ENCODE measurements around the gene SUCO.

Gene SUCO

DNA sequence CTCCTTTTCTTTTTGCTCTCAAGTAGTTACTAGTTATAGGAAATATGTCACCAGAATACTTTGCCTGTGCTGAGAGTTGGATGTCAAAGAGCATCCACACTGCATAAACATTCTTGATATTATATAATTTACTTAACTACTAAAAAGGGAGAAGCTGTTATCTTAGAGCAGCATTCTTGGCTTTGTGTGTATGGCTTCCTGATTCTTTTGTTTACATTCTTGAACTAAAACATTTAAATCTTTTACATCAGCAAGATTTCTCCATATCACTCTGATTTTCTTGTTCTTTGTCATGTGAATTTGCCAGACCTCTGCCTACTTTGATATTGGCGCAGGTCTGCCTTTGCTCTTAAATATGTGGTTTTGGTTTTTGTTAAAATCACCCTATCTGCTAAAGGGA is 48.8 kb downstream of the SUCO start:
- no CpG with 5 or more reads among the region's 1 CpG for WGBS (ENCODE audit: extremely low coverage, insufficient coverage, insufficient read length)
- no peak overlapping the region for H2BK12ac ChIP-seq (ENCODE audit: low read length)

DNA sequence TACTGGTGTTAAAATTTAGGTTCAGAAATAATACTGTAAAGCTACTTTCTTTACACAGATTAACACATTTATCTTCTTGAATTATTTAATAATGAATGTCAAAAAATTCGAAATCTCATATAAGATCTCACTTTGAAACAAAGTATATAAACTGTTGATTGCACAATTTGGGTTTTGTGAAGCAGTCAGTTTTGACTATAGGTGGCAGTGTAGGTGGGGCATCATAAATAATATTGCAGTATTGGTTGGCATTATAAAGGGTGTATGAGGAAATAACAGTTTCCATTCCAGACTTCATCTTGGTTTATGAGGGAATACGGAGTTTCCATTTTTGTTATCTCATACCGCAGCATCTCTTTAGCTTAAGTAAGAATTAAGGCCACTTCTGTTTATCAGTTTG is 49.9 kb downstream of the SUCO start:
- Histone ChIP-seq H3K9ac (ENCODE audit: low read length) (no peak overlapping the region), H3K4ac (ENCODE audit: low read depth, low read length) (no peak overlapping the region), H2BK5ac (ENCODE audit: low read depth, low read length, poor library complexity) (no peak overlapping the region), H4K8ac (ENCODE audit: low read depth, low read length) (no peak overlapping the region), H4K12ac (ENCODE audit: low read depth, low read length) (no peak overlapping the region), H3K27ac (ENCODE audit: low read depth, low read length) (no peak overlapping the region), H2AK5ac (ENCODE audit: low read length) (no peak overlapping the region), H3K14ac (ENCODE audit: low read length) (no peak overlapping the region), H3K9me3 (ENCODE audit: insufficient read depth, low read depth, low read length) (no peaks in the 10 kb centered on the region), H2AFZ (ENCODE audit: insufficient read depth, low read length, poor library complexity) (no peak overlapping the region), H3K23ac (ENCODE audit: low read length) (no peak overlapping the region), H3K18ac (ENCODE audit: low read length) (no peak overlapping the region), H3K4me1 (ENCODE audit: control insufficient read depth in 1 of 2, insufficient read depth in 2 of 2, low read length in 2 of 2) (no peaks in the 10 kb centered on the region), H2BK120ac (ENCODE audit: insufficient read depth, low read length, poor library complexity) (no peak overlapping the region), H3K36me3 (ENCODE audit: control insufficient read depth in 1 of 2, insufficient read depth in 2 of 2, low read length in 2 of 2) (peaks cover 4 to 7% of the 10 kb centered on the region in 2 experiments), H2BK12ac (ENCODE audit: low read length) (no peak overlapping the region), H3K79me1 (ENCODE audit: low read length) (no peaks in the 10 kb centered on the region), H3K4me2 (ENCODE audit: low read length) (no peak overlapping the region), H3K79me2 (ENCODE audit: control insufficient read depth, insufficient read depth, low read length, poor library complexity) (no peaks in the 10 kb centered on the region), H4K91ac (ENCODE audit: low read depth, low read length) (no peak overlapping the region), H3K27me3 (ENCODE audit: insufficient read depth, low read length) (no peaks in the 10 kb centered on the region), H3K4me3 (ENCODE audit: low read depth, low read length) (no peak overlapping the region)
- WGBS (ENCODE audit: extremely low coverage, insufficient coverage, insufficient read length) = no CpG with 5 or more reads among the region's 3 CpGs
- DNase-seq = no peak

More for the DNA sequence above, 48.8 kb downstream of the SUCO start:
- Histone ChIP-seq H3K14ac (ENCODE audit: low read length) (no peak overlapping the region), H4K91ac (ENCODE audit: low read depth, low read length) (no peak overlapping the region), H3K4me1 (ENCODE audit: control insufficient read depth in 1 of 2, insufficient read depth in 2 of 2, low read length in 2 of 2) (no peaks in the 10 kb centered on the region), H2AK5ac (ENCODE audit: low read length) (no peak overlapping the region), H3K79me2 (ENCODE audit: control insufficient read depth, insufficient read depth, low read length, poor library complexity) (no peaks in the 10 kb centered on the region), H4K8ac (ENCODE audit: low read depth, low read length) (no peak overlapping the region), H3K4ac (ENCODE audit: low read depth, low read length) (no peak overlapping the region), H3K79me1 (ENCODE audit: low read length) (no peaks in the 10 kb centered on the region), H3K36me3 (ENCODE audit: control insufficient read depth in 1 of 2, insufficient read depth in 2 of 2, low read length in 2 of 2) (peaks cover 4 to 7% of the 10 kb centered on the region in 2 experiments), H3K9ac (ENCODE audit: low read length) (no peak overlapping the region), H3K23ac (ENCODE audit: low read length) (no peak overlapping the region), H2AFZ (ENCODE audit: insufficient read depth, low read length, poor library complexity) (no peak overlapping the region), H3K27me3 (ENCODE audit: insufficient read depth, low read length) (no peaks in the 10 kb centered on the region), H4K12ac (ENCODE audit: low read depth, low read length) (no peak overlapping the region), H3K9me3 (ENCODE audit: insufficient read depth, low read depth, low read length) (no peaks in the 10 kb centered on the region), H3K27ac (ENCODE audit: low read depth, low read length) (no peak overlapping the region), H2BK5ac (ENCODE audit: low read depth, low read length, poor library complexity) (no peak overlapping the region), H3K18ac (ENCODE audit: low read length) (no peak overlapping the region), H2BK120ac (ENCODE audit: insufficient read depth, low read length, poor library complexity) (no peak overlapping the region), H3K4me3 (ENCODE audit: low read depth, low read length) (no peak overlapping the region), H3K4me2 (ENCODE audit: low read length) (no peak overlapping the region)
- peak in 1 of 2 donors; percentile 69 for DNase-seq

DNA sequence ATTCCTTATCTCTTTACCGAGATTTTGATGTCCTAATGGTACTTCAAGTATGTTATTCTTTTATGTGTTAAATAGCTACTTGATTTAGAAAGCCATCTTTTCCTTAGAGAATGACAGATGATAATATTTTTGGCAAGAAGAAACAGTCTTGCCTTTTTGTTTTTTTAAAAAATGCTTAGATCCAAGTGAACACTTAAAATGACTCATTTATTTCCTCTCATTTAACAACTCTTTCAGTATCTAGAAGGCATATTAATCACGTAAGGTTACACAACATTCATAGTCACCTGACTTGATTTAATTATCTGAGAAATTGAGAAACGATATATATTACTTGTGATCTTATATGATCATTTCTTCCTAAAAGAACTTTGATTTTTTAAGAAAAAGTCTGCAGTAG is 52.4 kb downstream of the SUCO start:
- H4K12ac ChIP-seq (ENCODE audit: low read depth, low read length) = no peak overlapping the region
- H3K18ac ChIP-seq (ENCODE audit: low read length) = no peak overlapping the region
- no CpG with 5 or more reads among the region's 3 CpGs for WGBS (ENCODE audit: extremely low coverage, insufficient coverage, insufficient read length)
- peaks cover 7 to 13% of the 10 kb centered on the region in 2 experiments for H3K36me3 ChIP-seq (ENCODE audit: control insufficient read depth in 1 of 2, insufficient read depth in 2 of 2, low read length in 2 of 2)
- H2AFZ ChIP-seq (ENCODE audit: insufficient read depth, low read length, poor library complexity) = no peak overlapping the region
- H4K91ac ChIP-seq (ENCODE audit: low read depth, low read length) = no peak overlapping the region
- no peak overlapping the region for H3K23ac ChIP-seq (ENCODE audit: low read length)
- H2BK12ac ChIP-seq (ENCODE audit: low read length) = no peak overlapping the region
- no peak overlapping the region for H3K4ac ChIP-seq (ENCODE audit: low read depth, low read length)
- H4K8ac ChIP-seq (ENCODE audit: low read depth, low read length) = no peak overlapping the region
- no peak overlapping the region for H2AK5ac ChIP-seq (ENCODE audit: low read length)
- no peak overlapping the region for H3K27ac ChIP-seq (ENCODE audit: low read depth, low read length)
- H3K4me2 ChIP-seq (ENCODE audit: low read length) = no peak overlapping the region
- H2BK5ac ChIP-seq (ENCODE audit: low read depth, low read length, poor library complexity) = no peak overlapping the region
- H3K4me3 ChIP-seq (ENCODE audit: low read depth, low read length) = no peak overlapping the region
- H3K79me2 ChIP-seq (ENCODE audit: control insufficient read depth, insufficient read depth, low read length, poor library complexity) = no peaks in the 10 kb centered on the region
- no peaks in the 10 kb centered on the region for H3K79me1 ChIP-seq (ENCODE audit: low read length)
- no peaks in the 10 kb centered on the region for H3K27me3 ChIP-seq (ENCODE audit: insufficient read depth, low read length)
- DNase-seq = no peak
- no peak overlapping the region for H3K14ac ChIP-seq (ENCODE audit: low read length)
- no peaks in the 10 kb centered on the region for H3K9me3 ChIP-seq (ENCODE audit: insufficient read depth, low read depth, low read length)
- no peaks in the 10 kb centered on the region for H3K4me1 ChIP-seq (ENCODE audit: control insufficient read depth in 1 of 2, insufficient read depth in 2 of 2, low read length in 2 of 2)
- H2BK120ac ChIP-seq (ENCODE audit: insufficient read depth, low read length, poor library complexity) = no peak overlapping the region
- H3K9ac ChIP-seq (ENCODE audit: low read length) = no peak overlapping the region

DNA sequence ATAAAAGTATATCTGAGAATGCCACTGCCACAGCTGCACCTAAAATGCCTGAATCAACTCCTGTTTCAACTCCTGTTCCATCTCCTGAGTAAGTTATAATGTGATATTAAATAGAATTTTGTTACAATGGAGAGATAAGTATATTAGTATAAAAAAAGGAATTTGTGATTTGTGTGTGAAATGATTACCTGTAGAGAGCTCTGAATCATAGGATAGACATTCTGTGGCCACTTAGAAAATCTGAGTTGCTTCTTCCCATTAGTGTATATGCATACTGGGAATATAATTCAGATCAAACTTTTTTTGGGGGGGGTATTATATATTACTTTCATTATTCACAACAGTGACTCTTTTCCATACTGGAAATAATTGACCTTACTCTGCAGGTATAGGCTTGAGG is 52.9 kb downstream of the SUCO start:
- H3K14ac ChIP-seq (ENCODE audit: low read length) = no peak overlapping the region
- no peak overlapping the region for H2BK5ac ChIP-seq (ENCODE audit: low read depth, low read length, poor library complexity)
- no peaks in the 10 kb centered on the region for H3K9me3 ChIP-seq (ENCODE audit: insufficient read depth, low read depth, low read length)
- H2AFZ ChIP-seq (ENCODE audit: insufficient read depth, low read length, poor library complexity) = no peak overlapping the region
- H2AK5ac ChIP-seq (ENCODE audit: low read length) = no peak overlapping the region
- H3K4me3 ChIP-seq (ENCODE audit: low read depth, low read length) = no peak overlapping the region
- no peak overlapping the region for H4K91ac ChIP-seq (ENCODE audit: low read depth, low read length)
- H3K36me3 ChIP-seq (ENCODE audit: control insufficient read depth in 1 of 2, insufficient read depth in 2 of 2, low read length in 2 of 2) = peaks cover 5 to 14% of the 10 kb centered on the region in 2 experiments
- H3K4ac ChIP-seq (ENCODE audit: low read depth, low read length) = no peak overlapping the region
- no peak overlapping the region for H3K27ac ChIP-seq (ENCODE audit: low read depth, low read length)
- no peaks in the 10 kb centered on the region for H3K79me2 ChIP-seq (ENCODE audit: control insufficient read depth, insufficient read depth, low read length, poor library complexity)
- H3K27me3 ChIP-seq (ENCODE audit: insufficient read depth, low read length) = no peaks in the 10 kb centered on the region
- DNase-seq = no peak
- H4K8ac ChIP-seq (ENCODE audit: low read depth, low read length) = no peak overlapping the region
- no peak overlapping the region for H4K12ac ChIP-seq (ENCODE audit: low read depth, low read length)
- no peak overlapping the region for H2BK12ac ChIP-seq (ENCODE audit: low read length)
- no peaks in the 10 kb centered on the region for H3K79me1 ChIP-seq (ENCODE audit: low read length)
- no peak overlapping the region for H3K9ac ChIP-seq (ENCODE audit: low read length)
- no peak overlapping the region for H3K18ac ChIP-seq (ENCODE audit: low read length)
- H3K23ac ChIP-seq (ENCODE audit: low read length) = no peak overlapping the region
- H3K4me1 ChIP-seq (ENCODE audit: control insufficient read depth in 1 of 2, insufficient read depth in 2 of 2, low read length in 2 of 2) = no peaks in the 10 kb centered on the region
- no peak overlapping the region for H2BK120ac ChIP-seq (ENCODE audit: insufficient read depth, low read length, poor library complexity)
- no peak overlapping the region for H3K4me2 ChIP-seq (ENCODE audit: low read length)

All from trophoblast cell (in vitro differentiated cells and primary cell).